Esophagus squamous epithelium (tissue), 4 donors: ENCODE results near the gene CD164L2.

Source experiments
- POLR2A ChIP-seq, 4 donors: fragments of 450-650 bp; IDR thresholded peaks; one replicate each; pipeline ENCODE4 v1.6.1; 2017; ENCODE audit warnings: antibody characterized with exemption in 4 of 4, mild to moderate bottlenecking in 4 of 4, moderate library complexity in 3 of 4
- TF ChIP-seq, protein P1 (sequence below), 6 experiments: fragments of 450-650 bp in 4 of 6; fragments of 200-600 bp in 2 of 6; sonication (generic) in 2 of 6; IDR thresholded peaks; one replicate each; pipeline ENCODE4 v1.5.1; 2016 to 2019; ENCODE audit warnings: antibody characterized with exemption in 6 of 6, mild to moderate bottlenecking in 4 of 6, moderate library complexity in 4 of 6

DNA sequence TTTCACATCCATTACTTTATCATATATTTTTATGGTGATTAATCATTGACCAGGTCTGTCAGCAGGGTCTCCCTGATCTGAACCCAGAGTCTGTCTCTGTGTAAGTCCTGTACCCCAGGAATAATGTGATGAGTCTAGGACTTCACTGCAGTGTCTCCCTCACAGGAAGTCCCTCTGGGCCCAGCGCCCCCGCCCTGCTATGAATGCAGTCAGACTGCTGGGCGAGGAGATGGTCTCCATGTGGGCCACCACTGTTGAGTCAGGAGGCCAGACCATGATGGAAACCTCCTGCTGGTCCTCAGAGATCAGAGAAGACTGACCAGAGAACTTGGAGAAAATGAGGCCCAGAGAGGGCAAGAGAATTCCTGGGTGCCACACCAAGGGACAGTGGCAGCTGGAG is 51.7 kb downstream of the CD164L2 start:
- TF ChIP-seq, protein P1, sequence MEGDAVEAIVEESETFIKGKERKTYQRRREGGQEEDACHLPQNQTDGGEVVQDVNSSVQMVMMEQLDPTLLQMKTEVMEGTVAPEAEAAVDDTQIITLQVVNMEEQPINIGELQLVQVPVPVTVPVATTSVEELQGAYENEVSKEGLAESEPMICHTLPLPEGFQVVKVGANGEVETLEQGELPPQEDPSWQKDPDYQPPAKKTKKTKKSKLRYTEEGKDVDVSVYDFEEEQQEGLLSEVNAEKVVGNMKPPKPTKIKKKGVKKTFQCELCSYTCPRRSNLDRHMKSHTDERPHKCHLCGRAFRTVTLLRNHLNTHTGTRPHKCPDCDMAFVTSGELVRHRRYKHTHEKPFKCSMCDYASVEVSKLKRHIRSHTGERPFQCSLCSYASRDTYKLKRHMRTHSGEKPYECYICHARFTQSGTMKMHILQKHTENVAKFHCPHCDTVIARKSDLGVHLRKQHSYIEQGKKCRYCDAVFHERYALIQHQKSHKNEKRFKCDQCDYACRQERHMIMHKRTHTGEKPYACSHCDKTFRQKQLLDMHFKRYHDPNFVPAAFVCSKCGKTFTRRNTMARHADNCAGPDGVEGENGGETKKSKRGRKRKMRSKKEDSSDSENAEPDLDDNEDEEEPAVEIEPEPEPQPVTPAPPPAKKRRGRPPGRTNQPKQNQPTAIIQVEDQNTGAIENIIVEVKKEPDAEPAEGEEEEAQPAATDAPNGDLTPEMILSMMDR (IDR thresholded peaks at IDR 0.05) = no peak
- no peak for TF ChIP-seq POLR2A (IDR thresholded peaks at IDR 0.05)
